IMR-90 (cell line): ENCODE measurements around the gene C6orf136. TPM values are rescaled to one million over a fixed set of nuclear protein-coding genes. Genes with fewer than 3 reads are reported as not detected.

Experiments used
- ATAC-seq: fragments of 200-7000 bp; cut with Tn5 transposase; 2 replicates; pipeline ENCODE4 v1.9.1; 2020; ENCODE audit warnings: low read depth, mild to moderate bottlenecking, moderate library complexity
- BruUV-seq: library from RNA; stranded (reverse); fragments of 400-500 nt; replicated peaks from 2 replicates; lab custom pipeline; 2021; lab: Mats Ljungman, UMichigan
- CTCF ChIA-PET: fragments of 300-600 bp; formaldehyde crosslinking; extraction: SDS; loops from one replicate; lab custom pipeline; 2021; ENCODE audit warnings: antibody characterized with exemption; lab: Yijun Ruan, JAX
- POLR2A ChIA-PET: fragments of 300-600 bp; sonication (Branson Sonifier 250); formaldehyde crosslinking; loops from one replicate; lab custom pipeline; 2022; ENCODE audit warnings: antibody characterized with exemption; ENCODE audit not compliant: unreplicated experiment; lab: Charles Lee
- DNase-seq: peaks from one replicate; pipeline ENCODE4 v3.0.0; 2013
- H2AFZ ChIP-seq: replicated peaks from 2 replicates; pipeline ENCODE3; 2013; ENCODE audit warnings: low read length, mild to moderate bottlenecking; ENCODE audit not compliant: poor library complexity
- H2AK5ac ChIP-seq: 2 replicates; pipeline ENCODE4 v1.6.1; 2013; ENCODE audit warnings: low read depth, low read length, inconsistent platforms
- H2AK9ac ChIP-seq: replicated peaks from 2 replicates; pipeline ENCODE3; 2013; ENCODE audit warnings: mild to moderate bottlenecking, low read depth, low read length, moderate library complexity; ENCODE audit not compliant: poor library complexity
- H2BK120ac ChIP-seq: 2 replicates; pipeline ENCODE4 v1.6.1; 2013; ENCODE audit warnings: low read depth, low read length, inconsistent platforms
- H2BK15ac ChIP-seq: 3 replicates; pipeline ENCODE4 v1.6.1; 2013; ENCODE audit warnings: low read depth, low read length, inconsistent platforms
- H2BK20ac ChIP-seq: 2 replicates; pipeline ENCODE4 v1.6.1; 2013; ENCODE audit warnings: low read depth, mild to moderate bottlenecking, inconsistent platforms, low read length, moderate library complexity
- H2BK5ac ChIP-seq: 2 replicates; pipeline ENCODE4 v1.6.1; 2013; ENCODE audit warnings: mild to moderate bottlenecking, low read depth, low read length, inconsistent platforms; ENCODE audit not compliant: poor library complexity, severe bottlenecking
- H3K14ac ChIP-seq: replicated peaks from 2 replicates; pipeline ENCODE4 v1.6.1; 2013; ENCODE audit warnings: low read depth, low read length, inconsistent platforms
- H3K18ac ChIP-seq: 2 replicates; pipeline ENCODE4 v1.6.1; 2013; ENCODE audit warnings: low read depth, low read length, control low read depth
- H3K23ac ChIP-seq: 2 replicates; pipeline ENCODE4 v1.6.1; 2013; ENCODE audit warnings: low read depth, low read length, inconsistent platforms
- H3K27ac ChIP-seq: 2 replicates; pipeline ENCODE4 v1.5.1; 2013; ENCODE audit warnings: mild to moderate bottlenecking, control low read depth, low read length; ENCODE audit not compliant: insufficient read depth
- H3K27me3 ChIP-seq: 2 replicates; pipeline ENCODE4 v1.6.1; 2013; ENCODE audit warnings: low read length; ENCODE audit not compliant: control insufficient read depth, insufficient read depth
- H3K36me3 ChIP-seq: 2 replicates; pipeline ENCODE4 v1.6.1; 2013; ENCODE audit warnings: low read length, mixed read lengths; ENCODE audit not compliant: control insufficient read depth, insufficient read depth
- H3K4ac ChIP-seq: 2 replicates; pipeline ENCODE4 v1.6.1; 2013; ENCODE audit warnings: low read depth, low read length, inconsistent platforms
- H3K4me1 ChIP-seq: 2 replicates; pipeline ENCODE4 v1.6.1; 2013; ENCODE audit warnings: low read length, mixed read lengths; ENCODE audit not compliant: control insufficient read depth, insufficient read depth
- H3K4me2 ChIP-seq: 2 replicates; pipeline ENCODE4 v1.6.1; 2013; ENCODE audit warnings: low read depth, mild to moderate bottlenecking, control low read depth, low read length, moderate library complexity
- H3K4me3 ChIP-seq: 2 replicates; pipeline ENCODE4 v1.5.1; 2013; ENCODE audit warnings: low read depth, mild to moderate bottlenecking, control low read depth, low read length, moderate library complexity; ENCODE audit not compliant: insufficient read depth
- H3K56ac ChIP-seq: 2 replicates; pipeline ENCODE4 v1.6.1; 2013; ENCODE audit warnings: low read length, inconsistent platforms; ENCODE audit not compliant: insufficient read depth; ENCODE audit errors: extremely low read depth
- H3K79me1 ChIP-seq, 2 experiments: 2 replicates each; pipeline ENCODE4 v1.6.1; 2013; ENCODE audit warnings: low read length in 2 of 2, inconsistent platforms in 1 of 2, low read depth in 1 of 2
- H3K9ac ChIP-seq: 2 replicates; pipeline ENCODE4 v1.6.1; 2013; ENCODE audit warnings: low read depth, low read length, control low read depth
- H3K9me1 ChIP-seq: 2 replicates; pipeline ENCODE4 v1.6.1; 2013; ENCODE audit warnings: low read length, inconsistent platforms; ENCODE audit not compliant: insufficient read depth
- H3K9me3 ChIP-seq: 2 replicates; pipeline ENCODE4 v1.6.1; 2013; ENCODE audit warnings: low read length; ENCODE audit not compliant: control insufficient read depth, insufficient read depth
- H4K20me1 ChIP-seq: 2 replicates; pipeline ENCODE4 v1.6.1; 2013; ENCODE audit warnings: low read length, inconsistent platforms; ENCODE audit not compliant: insufficient read depth
- H4K5ac ChIP-seq: 2 replicates; pipeline ENCODE4 v1.6.1; 2013; ENCODE audit warnings: mild to moderate bottlenecking, low read depth, low read length, control low read depth
- H4K8ac ChIP-seq, 2 experiments: 2 replicates each; pipeline ENCODE4 v1.6.1; 2013; ENCODE audit warnings: low read depth in 2 of 2, low read length in 2 of 2, control low read depth in 1 of 2, inconsistent platforms in 1 of 2
- H4K91ac ChIP-seq: 2 replicates; pipeline ENCODE4 v1.6.1; 2013; ENCODE audit warnings: low read depth, low read length, inconsistent platforms; ENCODE audit not compliant: insufficient read depth
- BHLHE40 ChIP-seq: fragments of 150-350 bp; IDR thresholded peaks from 2 replicates; pipeline ENCODE4 v1.6.1; 2016; ENCODE audit warnings: mild to moderate bottlenecking, low read depth, low read length
- ELK1 ChIP-seq: fragments of 150-350 bp; IDR thresholded peaks from 2 replicates; pipeline ENCODE4 v1.6.1; 2016; ENCODE audit warnings: low read depth, mild to moderate bottlenecking, low read length, moderate library complexity, borderline replicate concordance
- FOS ChIP-seq: fragments of 150-350 bp; IDR thresholded peaks from 2 replicates; pipeline ENCODE4 v1.6.1; 2016; ENCODE audit warnings: low read depth, low read length
- MAFK ChIP-seq: IDR thresholded peaks from 2 replicates; pipeline ENCODE4 v1.6.1; 2012; ENCODE audit warnings: low read depth, low read length, improper control_type of control experiment
- MAZ ChIP-seq: IDR thresholded peaks from 2 replicates; pipeline ENCODE4 v1.6.1; 2012; ENCODE audit warnings: low read depth, mild to moderate bottlenecking, low read length, improper control_type of control experiment, moderate library complexity, borderline replicate concordance
- MXI1 ChIP-seq: IDR thresholded peaks from 2 replicates; pipeline ENCODE4 v1.6.1; 2012; ENCODE audit warnings: low read depth, mild to moderate bottlenecking, low read length, moderate library complexity, borderline replicate concordance
- POLR2A ChIP-seq: IDR thresholded peaks from 2 replicates; pipeline ENCODE4 v1.6.1; 2012; ENCODE audit warnings: mild to moderate bottlenecking, low read depth, low read length
- RFX5 ChIP-seq: IDR thresholded peaks from 2 replicates; pipeline ENCODE4 v1.8.0; 2012; ENCODE audit warnings: low read depth, mild to moderate bottlenecking, low read length, moderate library complexity
- USF2 ChIP-seq: fragments of 150-350 bp; IDR thresholded peaks from 2 replicates; pipeline ENCODE4 v1.6.1; 2017; ENCODE audit warnings: mild to moderate bottlenecking, antibody characterized with exemption, low read length, low read depth
- WGBS, 2 experiments: methylation state at CpG; one replicate each; pipeline versions ENCODE4 v1.1.5 to v1.1.7; 2013; ENCODE audit warnings: missing lambda C conversion rate in 2 of 2; ENCODE audit not compliant: insufficient read length in 1 of 2; ENCODE audit errors: extremely low coverage in 2 of 2; 5-methylcytosine and 5-hydroxymethylcytosine counted together
- dilution Hi-C: fragments of 300-500 bp; cut with HindIII; formaldehyde crosslinking; loops from one replicate; pipeline ENCODE4 v1.14.3; 2018; ENCODE audit warnings: low sequenced_read_pairs; ENCODE audit not compliant: unreplicated experiment
- in situ Hi-C: fragments of 300-500 bp; cut with MboI; formaldehyde crosslinking; loops from 3 replicates; pipeline ENCODE4 v1.14.3; 2019; ENCODE audit warnings: low sequenced_read_pairs, inconsistent platforms, mixed read lengths
- intact Hi-C: fragments of 100-400 bp; cut with micrococcal nuclease; formaldehyde crosslinking; loops from 2 replicates; pipeline ENCODE4 v1.10.0; 2022
- polyA plus RNA-seq, 3 experiments: library from polyadenylated mRNA; depleted of rRNA; stranded (reverse); fragments of >200 nt; gene quantifications; 2 replicates each; pipeline ENCODE4 v1.2.3, GENCODE V29; 2012; ENCODE audit warnings: low replicate concordance in 1 of 3
- total RNA-seq: library from RNA; depleted of rRNA; stranded (reverse); fragments of >200 nt; gene quantifications from 2 replicates; pipeline ENCODE4 v1.2.3, GENCODE V29; 2012

The C6orf136 gene
- total and polyA plus RNA-seq, 2 of the 4 experiments (the other 2 are of a cell fraction) = 1.1 to 11.7 TPM

- Histone ChIP-seq H2BK5ac (peak within 1 kb of the TSS; percentile 96), H3K36me3 (peaks cover under 1% of the 10 kb centered on the region; the same call in 1 of the 2 replicates), H2AK5ac (peak within 1 kb of the TSS; percentile 98), H3K9me1 (peaks cover 13% of the 10 kb centered on the region), H2AK9ac (peak within 1 kb of the TSS; percentile 98), H3K79me1 (peaks cover 18 to 37% of the 10 kb centered on the region in 2 experiments; a peak in 3 of 4 replicates), H4K20me1 (peaks cover 7% of the 10 kb centered on the region; the same call in 1 of the 2 replicates), H3K4me1 (peaks cover 21% of the 10 kb centered on the region), H3K56ac (peak within 1 kb of the TSS; percentile 93), H3K27me3 (no peaks in the 10 kb centered on the region), H4K91ac (peak within 1 kb of the TSS; percentile 96), H3K9me3 (no peaks in the 10 kb centered on the region), H2AFZ (peak within 1 kb of the TSS; percentile 98), H3K27ac (peak within 1 kb of the TSS; percentile 99), H3K18ac (peak within 1 kb of the TSS; percentile 93), H3K9ac (peak within 1 kb of the TSS; percentile 97), H3K23ac (peak within 1 kb of the TSS; percentile 98), H2BK120ac (peak within 1 kb of the TSS; percentile 97), H2BK15ac (peak within 1 kb of the TSS; percentile 90; the same call in 2 of the 3 replicates), H2BK20ac (peak within 1 kb of the TSS; percentile 63; the same call in 1 of the 2 replicates), H3K4ac (peak within 1 kb of the TSS; percentile 99), H4K5ac (peak within 1 kb of the TSS; percentile 60), H3K14ac (peak within 1 kb of the TSS; percentile 99), H3K4me2 (peak within 1 kb of the TSS; percentile 89), H4K8ac (peak within 1 kb of the TSS; percentile 62 to 90), H3K4me3 (peak within 1 kb of the TSS; percentile 89)
- intact Hi-C loops (loop anchor here (1.0 kb wide), 1 partner anchor 27 kb away; the partner anchor contains the start of gene MDC1), dilution Hi-C loops (no loop called here), in situ Hi-C loops (no loop called here)
- ATAC-seq (peak; percentile 58), DNase-seq (peak; percentile 87)
- BruUV-seq = no TSS peak
- TF ChIP-seq USF2 (0 out of 2 replicates have a peak, but pooled peaks have one; percentile 4), MAFK (no peak), BHLHE40 (peak; percentile 59; the same call in 1 of the 2 replicates), MXI1 (peak; percentile 77), ELK1 (no peak), MAZ (peak; percentile 90; the same call in 1 of the 2 replicates), POLR2A (peak; percentile 64; the same call in 1 of the 2 replicates), FOS (no peak), RFX5 (no peak)
- ChIA-PET CTCF (interaction anchor here (0.6 to 1.2 kb wide), 2 partner anchors 11 to 33 kb away, joined by 3 to 4 read pairs; no protein-coding TSS in a partner anchor), POLR2A (interaction anchor here (0.5 to 1.5 kb wide), 3 partner anchors 28 to 100 kb away, joined by 3 to 5 read pairs (median 3); no protein-coding TSS in a partner anchor)
- whole genome bisulfite sequencing, 2 experiments = 0% methylated on average over 13 of the region's 40 CpGs; no CpG with 5 or more reads in 1 of the 2 experiments
Measured at GRCh38 chr6:30690403-30691207, 43.7 kb downstream of the C6orf136 start, which contains the start of gene NRM. Gene NRM, minus strand, starts transcription at chr6:30690984. Its CDS starts 10 bp downstream, at chr6:30690974.
